COLO829 (cell line): ENCODE results near the gene ZBTB3.
A peak's percentile ranks its signal among the peaks of the same experiment; 100 is the strongest.
"Not testable (repeated sequence)": the region's sequence is repeated elsewhere in the genome, so short reads cannot be mapped to it uniquely, and the experiment has no call there.

Experiments
- DNase-seq: peaks from one replicate; pipeline ENCODE4 v3.0.0; 2012; ENCODE audit warnings: low spot score

Gene ZBTB3

GRCh38 chr11:62753736-62754603 lies at the start of gene ZBTB3:
ZBTB3 (minus strand) TSS chr11:62754160; CDS start chr11:62753664, 496 bp downstream.
- peak; percentile 98 for DNase-seq

GRCh38 chr11:62801071-62801470 lies 47.1 kb upstream of the ZBTB3 start:
- no peak for DNase-seq

GRCh38 chr11:62799486-62799885 lies 45.5 kb upstream of the ZBTB3 start:
- no peak for DNase-seq

- no peak for DNase-seq
Measured at GRCh38 chr11:62796281-62796680, 42.3 kb upstream of the ZBTB3 start.

GRCh38 chr11:62794201-62794775 lies 40.3 kb upstream of the ZBTB3 start:
- no peak for DNase-seq

- DNase-seq: no peak
Measured at GRCh38 chr11:62792202-62792575, 38.2 kb upstream of the ZBTB3 start.

GRCh38 chr11:62791501-62792201 lies 37.7 kb upstream of the ZBTB3 start, which contains the start of gene TMEM223:
TMEM223 (minus strand) TSS chr11:62792006; CDS start chr11:62791994, 12 bp downstream.
- peak; percentile 64 for DNase-seq

- no peak for DNase-seq
Measured at GRCh38 chr11:62789576-62789975, 35.6 kb upstream of the ZBTB3 start.

- no peak for DNase-seq
Measured at GRCh38 chr11:62788991-62789390, 35.0 kb upstream of the ZBTB3 start.

GRCh38 chr11:62787005-62787759 lies 33.2 kb upstream of the ZBTB3 start, which contains the start of gene TMEM179B:
TMEM179B (plus strand) TSS chr11:62787402; CDS start chr11:62787432, 30 bp downstream.
- DNase-seq: peak; percentile 90

GRCh38 chr11:62786318-62787004 lies 32.5 kb upstream of the ZBTB3 start:
- peak; percentile 62 for DNase-seq

GRCh38 chr11:62782753-62783152 lies 28.8 kb upstream of the ZBTB3 start:
- DNase-seq: no peak

- DNase-seq: no peak
Measured at GRCh38 chr11:62778441-62778840, 24.5 kb upstream of the ZBTB3 start.

GRCh38 chr11:62777389-62777788 lies 23.4 kb upstream of the ZBTB3 start:
- DNase-seq: no peak

GRCh38 chr11:62775646-62776045 lies 21.7 kb upstream of the ZBTB3 start:
- no peak for DNase-seq

GRCh38 chr11:62774407-62774806 lies 20.4 kb upstream of the ZBTB3 start:
- DNase-seq: no peak

- DNase-seq: peak; percentile 97
Measured at GRCh38 chr11:62771144-62772021, 17.4 kb upstream of the ZBTB3 start, which contains the start of gene TAF6L. TAF6L (plus strand) TSS chr11:62771396; CDS start chr11:62775784, 4,388 bp downstream.

- DNase-seq: no peak
Measured at GRCh38 chr11:62770778-62771143, 16.8 kb upstream of the ZBTB3 start.

- not testable (repeated sequence) for DNase-seq
Measured at GRCh38 chr11:62760867-62761227, 6.9 kb upstream of the ZBTB3 start.
